Vagina (tissue), 2 donors: Measurements from ENCODE around the gene MUC3A. TPM values are rescaled to one million over a fixed set of nuclear protein-coding genes. Genes with fewer than 3 reads are reported as not detected.
"Not testable (repeated sequence)": the region's sequence is repeated elsewhere in the genome, so short reads cannot be mapped to it uniquely, and the experiment has no call there.

ENCODE experiments used
- DNase-seq, 2 donors: peaks; one replicate each; pipeline ENCODE4 v3.0.0-alpha.2; 2017; ENCODE audit errors: extremely low spot score in 2 of 2
- H3K27ac ChIP-seq: fragments of 200-600 bp; sonication (generic); one replicate; pipeline ENCODE4 v1.5.1; 2019
- H3K27me3 ChIP-seq: fragments of 200-600 bp; sonication (generic); one replicate; pipeline ENCODE4 v1.5.1; 2019
- H3K36me3 ChIP-seq, 2 donors: fragments of 200-600 bp; sonication (generic); one replicate each; pipeline ENCODE4 v1.5.1; 2017 to 2019
- H3K4me1 ChIP-seq: fragments of 200-600 bp; sonication (generic); one replicate; pipeline ENCODE4 v1.5.1; 2019
- H3K4me3 ChIP-seq, 2 donors: fragments of 200-600 bp; sonication (generic); 1 replicate in 1 of 2; 2 replicates in 1 of 2; pipeline ENCODE4 v1.5.1; 2016 to 2019
- H3K9me3 ChIP-seq: fragments of 200-600 bp; sonication (generic); one replicate; pipeline ENCODE4 v1.5.1; 2019
- POLR2A ChIP-seq, 2 donors: fragments of 450-650 bp; IDR thresholded peaks; one replicate each; pipeline ENCODE4 v1.6.1; 2017; ENCODE audit warnings: antibody characterized with exemption in 2 of 2, mild to moderate bottlenecking in 2 of 2, moderate library complexity in 2 of 2
- POLR2AphosphoS5 ChIP-seq, 2 donors: sonication (generic); formaldehyde crosslinking; IDR thresholded peaks; one replicate each; pipeline ENCODE4 v1.9.0; 2017; ENCODE audit warnings: antibody characterized with exemption in 2 of 2, mild to moderate bottlenecking in 2 of 2, low read depth in 1 of 2; ENCODE audit not compliant: insufficient read depth in 1 of 2
- intact Hi-C: fragments of 100-400 bp; cut with DNase I; formaldehyde crosslinking; loops from one replicate; pipeline ENCODE4 v1.15.1; 2023
- total RNA-seq: library from RNA; depleted of rRNA; stranded (reverse); fragments of >200 nt; gene quantifications from one replicate; pipeline ENCODE4 v1.2.3, GENCODE V29; 2016
- TF ChIP-seq, protein P1 (sequence below), 3 experiments: fragments of 450-650 bp in 2 of 3; fragments of 200-600 bp in 1 of 3; sonication (generic) in 1 of 3; IDR thresholded peaks; one replicate each; pipeline ENCODE4 v1.5.1; 2017 to 2019; ENCODE audit warnings: antibody characterized with exemption in 3 of 3, mild to moderate bottlenecking in 2 of 3, moderate library complexity in 2 of 3

Gene MUC3A
- total RNA-seq, 1 donor from 2014 or later, result 0.49 TPM

DNA sequence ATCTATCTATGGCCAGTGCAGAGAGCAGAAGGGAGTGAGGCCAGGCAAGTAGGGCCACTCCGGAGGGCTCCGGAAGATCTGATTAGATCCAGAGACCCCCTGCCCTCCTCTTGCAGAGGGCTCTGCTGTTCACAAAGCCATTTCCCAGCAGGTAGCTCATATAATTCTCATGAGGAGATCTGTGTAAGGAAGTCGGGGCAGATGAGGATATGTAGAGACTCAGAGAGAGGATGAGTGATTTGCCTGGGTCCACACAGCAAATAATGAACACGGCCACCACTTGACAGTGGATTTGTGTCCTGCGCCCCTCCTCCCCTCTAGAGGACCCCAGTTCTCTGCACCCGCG is 22.6 kb downstream of the MUC3A start:
- no peak for DNase-seq
- H3K9me3 ChIP-seq, result no peaks in the 10 kb centered on the region
- H3K27me3 ChIP-seq, result no peaks in the 10 kb centered on the region
- H3K4me3 ChIP-seq, result no peak overlapping the region
- H3K27ac ChIP-seq, result no peak overlapping the region
- H3K36me3 ChIP-seq, result no peaks in the 10 kb centered on the region
- intact Hi-C loops, result no loop called here
- TF ChIP-seq, protein P1, sequence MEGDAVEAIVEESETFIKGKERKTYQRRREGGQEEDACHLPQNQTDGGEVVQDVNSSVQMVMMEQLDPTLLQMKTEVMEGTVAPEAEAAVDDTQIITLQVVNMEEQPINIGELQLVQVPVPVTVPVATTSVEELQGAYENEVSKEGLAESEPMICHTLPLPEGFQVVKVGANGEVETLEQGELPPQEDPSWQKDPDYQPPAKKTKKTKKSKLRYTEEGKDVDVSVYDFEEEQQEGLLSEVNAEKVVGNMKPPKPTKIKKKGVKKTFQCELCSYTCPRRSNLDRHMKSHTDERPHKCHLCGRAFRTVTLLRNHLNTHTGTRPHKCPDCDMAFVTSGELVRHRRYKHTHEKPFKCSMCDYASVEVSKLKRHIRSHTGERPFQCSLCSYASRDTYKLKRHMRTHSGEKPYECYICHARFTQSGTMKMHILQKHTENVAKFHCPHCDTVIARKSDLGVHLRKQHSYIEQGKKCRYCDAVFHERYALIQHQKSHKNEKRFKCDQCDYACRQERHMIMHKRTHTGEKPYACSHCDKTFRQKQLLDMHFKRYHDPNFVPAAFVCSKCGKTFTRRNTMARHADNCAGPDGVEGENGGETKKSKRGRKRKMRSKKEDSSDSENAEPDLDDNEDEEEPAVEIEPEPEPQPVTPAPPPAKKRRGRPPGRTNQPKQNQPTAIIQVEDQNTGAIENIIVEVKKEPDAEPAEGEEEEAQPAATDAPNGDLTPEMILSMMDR (IDR thresholded peaks at IDR 0.05), result no peak
- no peak for TF ChIP-seq POLR2A (IDR thresholded peaks at IDR 0.05)
- no peak for TF ChIP-seq POLR2AphosphoS5 (IDR thresholded peaks at IDR 0.05; ENCODE audit: insufficient read depth in 1 of 2, low read depth in 1 of 2)
- H3K4me1 ChIP-seq, result peaks cover 2% of the 10 kb centered on the region

DNA sequence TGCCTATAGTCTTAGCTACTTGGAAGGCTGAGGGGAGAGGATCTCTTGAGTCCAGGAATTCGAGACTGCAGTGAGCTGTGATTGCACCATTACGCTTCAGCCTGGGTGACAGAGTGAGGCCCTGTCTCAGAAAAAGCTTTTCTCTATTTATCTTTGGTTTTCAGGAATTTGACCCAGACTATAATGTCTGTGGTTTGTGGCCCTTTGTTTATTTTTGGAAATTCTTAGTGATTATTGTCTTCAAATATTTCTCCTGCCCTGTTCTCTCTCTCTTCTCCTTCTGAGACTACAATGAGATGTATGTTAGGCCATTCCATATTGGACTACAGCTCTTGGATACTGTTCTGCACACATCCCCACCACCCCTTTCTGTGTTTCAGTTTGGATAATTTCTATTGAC is 24.7 kb downstream of the MUC3A start:
- DNase-seq, result no peak
- no peak overlapping the region for H3K4me3 ChIP-seq
- no peaks in the 10 kb centered on the region for H3K27me3 ChIP-seq
- H3K9me3 ChIP-seq, result no peaks in the 10 kb centered on the region
- no peak overlapping the region for H3K27ac ChIP-seq
- no peaks in the 10 kb centered on the region for H3K36me3 ChIP-seq
- TF ChIP-seq POLR2AphosphoS5 (IDR thresholded peaks at IDR 0.05; ENCODE audit: insufficient read depth in 1 of 2, low read depth in 1 of 2) (no peak), POLR2A (IDR thresholded peaks at IDR 0.05) (no peak)
- TF ChIP-seq, protein P1 (IDR thresholded peaks at IDR 0.05), result no peak
- intact Hi-C loops, result no loop called here
- no peaks in the 10 kb centered on the region for H3K4me1 ChIP-seq

DNA sequence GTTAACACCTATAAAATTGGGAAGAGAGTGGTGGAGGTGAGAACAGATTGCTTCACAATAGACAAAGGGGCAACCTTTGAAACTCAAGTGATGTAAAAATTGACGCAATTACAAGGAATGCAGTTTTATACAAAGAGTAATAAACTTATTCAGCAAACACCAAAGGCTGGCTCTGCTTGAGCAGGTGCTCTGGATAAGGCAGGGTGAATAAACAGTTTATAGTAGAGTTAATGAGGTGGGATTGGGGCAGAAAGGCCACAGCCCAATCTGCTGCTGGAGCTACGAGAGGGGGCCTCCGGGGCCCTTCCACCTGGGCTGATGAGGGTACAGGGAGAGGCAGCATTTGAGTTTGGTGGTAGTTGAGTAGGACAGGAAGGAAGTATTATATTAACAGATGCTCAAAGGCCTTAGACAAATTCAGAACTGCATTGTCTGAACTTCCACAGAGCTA is 26.1 kb downstream of the MUC3A start:
- no peaks in the 10 kb centered on the region for H3K4me1 ChIP-seq
- no peaks in the 10 kb centered on the region for H3K27me3 ChIP-seq
- TF ChIP-seq POLR2A (IDR thresholded peaks at IDR 0.05), result no peak
- TF ChIP-seq POLR2AphosphoS5 (IDR thresholded peaks at IDR 0.05; ENCODE audit: insufficient read depth in 1 of 2, low read depth in 1 of 2), result no peak
- TF ChIP-seq, protein P1 (IDR thresholded peaks at IDR 0.05), result no peak
- H3K4me3 ChIP-seq, result no peak overlapping the region
- H3K27ac ChIP-seq, result no peak overlapping the region
- no peaks in the 10 kb centered on the region for H3K9me3 ChIP-seq
- no peaks in the 10 kb centered on the region for H3K36me3 ChIP-seq
- intact Hi-C loops, result no loop called here
- DNase-seq, result no peak

DNA sequence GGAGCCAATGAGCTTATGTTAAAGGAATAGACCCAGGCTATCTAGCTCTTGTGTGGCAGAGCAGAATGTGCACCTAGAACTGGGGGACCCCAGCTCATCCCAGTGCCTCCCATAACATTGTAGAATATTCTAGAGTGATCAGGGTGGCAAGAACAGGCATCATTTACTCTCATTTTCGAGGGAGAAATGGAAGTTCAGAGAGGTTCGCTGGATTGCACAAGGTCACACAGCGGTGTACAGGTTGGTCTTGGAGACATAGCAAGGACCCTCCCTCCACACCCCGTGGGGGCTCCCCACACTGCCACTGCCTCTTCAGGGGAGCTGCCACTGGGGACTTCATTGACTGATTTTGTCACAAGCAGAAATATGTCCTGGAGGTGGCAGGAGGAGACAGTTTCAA is 29.0 kb downstream of the MUC3A start:
- H3K9me3 ChIP-seq, result no peaks in the 10 kb centered on the region
- H3K4me1 ChIP-seq, result no peaks in the 10 kb centered on the region
- intact Hi-C loops, result no loop called here
- no peak for DNase-seq
- H3K27me3 ChIP-seq, result no peaks in the 10 kb centered on the region
- TF ChIP-seq POLR2A (IDR thresholded peaks at IDR 0.05), result no peak
- TF ChIP-seq, protein P1 (IDR thresholded peaks at IDR 0.05), result no peak
- TF ChIP-seq POLR2AphosphoS5 (IDR thresholded peaks at IDR 0.05; ENCODE audit: insufficient read depth in 1 of 2, low read depth in 1 of 2), result no peak
- H3K36me3 ChIP-seq, result no peaks in the 10 kb centered on the region
- no peak overlapping the region for H3K4me3 ChIP-seq
- no peak overlapping the region for H3K27ac ChIP-seq

DNA sequence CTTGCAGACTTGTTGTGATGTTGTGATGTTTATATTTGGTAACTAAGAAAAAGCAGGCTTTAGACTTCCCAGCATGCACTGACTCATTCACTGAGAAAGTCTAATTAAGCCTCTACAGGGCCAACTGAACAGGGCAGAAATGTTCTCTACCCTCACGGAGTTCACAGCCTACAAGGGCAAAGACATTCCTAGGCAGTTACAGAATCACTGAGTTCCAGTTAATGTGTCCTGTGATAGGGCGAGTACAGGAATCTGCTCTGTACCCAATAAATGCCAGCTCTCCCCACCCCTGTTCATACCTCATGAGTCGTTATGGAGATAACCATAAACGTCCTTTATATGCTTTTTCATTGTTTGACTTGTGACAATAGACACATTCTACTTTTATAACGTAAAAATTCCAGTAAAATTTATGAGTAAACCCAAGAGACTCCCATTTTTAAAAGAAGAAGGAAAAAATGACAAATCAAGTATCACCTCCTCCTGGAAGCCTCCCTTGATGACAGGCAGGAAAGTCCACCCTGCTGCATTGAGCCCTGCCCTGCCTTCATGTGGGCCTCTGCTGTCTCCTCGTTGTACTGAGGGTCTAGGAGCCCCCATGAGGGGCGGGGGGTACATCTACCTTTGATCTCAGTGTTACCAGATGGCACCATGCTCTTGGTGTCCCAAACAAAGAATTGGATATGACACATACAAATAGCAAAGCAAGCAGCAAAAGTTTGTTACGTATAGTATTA is 34.3 kb downstream of the MUC3A start:
- no peak for TF ChIP-seq POLR2A (IDR thresholded peaks at IDR 0.05)
- TF ChIP-seq POLR2AphosphoS5 (IDR thresholded peaks at IDR 0.05; ENCODE audit: insufficient read depth in 1 of 2, low read depth in 1 of 2), result no peak
- TF ChIP-seq, protein P1 (IDR thresholded peaks at IDR 0.05), result no peak
- intact Hi-C loops, result no loop called here
- no peaks in the 10 kb centered on the region for H3K36me3 ChIP-seq
- no peak overlapping the region for H3K27ac ChIP-seq
- no peaks in the 10 kb centered on the region for H3K4me1 ChIP-seq
- no peaks in the 10 kb centered on the region for H3K27me3 ChIP-seq
- no peak overlapping the region for H3K4me3 ChIP-seq
- no peak for DNase-seq
- H3K9me3 ChIP-seq, result no peaks in the 10 kb centered on the region

DNA sequence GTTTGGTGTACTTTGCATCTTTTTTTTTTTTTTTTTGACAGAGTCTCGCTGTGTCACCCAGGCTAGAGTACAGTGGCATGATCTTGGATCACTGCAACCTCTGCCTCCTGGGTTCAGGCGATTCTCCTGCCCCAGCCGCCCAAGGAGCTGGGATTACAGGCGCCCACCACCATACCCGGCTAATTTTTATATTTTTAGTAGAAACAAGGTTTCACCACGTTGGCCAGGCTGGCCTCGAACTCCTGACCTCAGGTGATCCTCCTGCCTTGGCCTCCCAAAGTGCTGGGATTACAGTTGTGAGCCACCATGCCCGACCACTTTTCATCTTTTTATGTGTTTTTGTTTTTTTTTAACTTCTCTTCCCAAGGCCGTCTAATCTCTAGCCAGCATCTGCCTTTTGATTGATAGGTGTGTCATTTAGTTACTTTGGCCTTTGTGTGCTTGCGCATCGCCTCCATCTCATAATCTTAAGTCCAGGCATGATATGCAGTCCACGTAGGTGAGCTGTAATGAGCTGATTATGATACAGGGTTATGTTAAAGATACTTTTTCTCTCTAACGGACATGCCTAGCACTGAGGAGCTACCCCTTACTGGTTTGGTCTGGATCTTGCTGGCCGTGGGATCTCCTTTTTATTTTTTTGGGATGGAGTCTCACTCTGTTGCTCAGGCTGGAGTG is 35.0 kb downstream of the MUC3A start:
- H3K4me3 ChIP-seq, H3K4me1 ChIP-seq, H3K9me3 ChIP-seq, H3K27me3 ChIP-seq, intact Hi-C loops, H3K36me3 ChIP-seq, H3K27ac ChIP-seq, DNase-seq: not testable (repeated sequence)

DNA sequence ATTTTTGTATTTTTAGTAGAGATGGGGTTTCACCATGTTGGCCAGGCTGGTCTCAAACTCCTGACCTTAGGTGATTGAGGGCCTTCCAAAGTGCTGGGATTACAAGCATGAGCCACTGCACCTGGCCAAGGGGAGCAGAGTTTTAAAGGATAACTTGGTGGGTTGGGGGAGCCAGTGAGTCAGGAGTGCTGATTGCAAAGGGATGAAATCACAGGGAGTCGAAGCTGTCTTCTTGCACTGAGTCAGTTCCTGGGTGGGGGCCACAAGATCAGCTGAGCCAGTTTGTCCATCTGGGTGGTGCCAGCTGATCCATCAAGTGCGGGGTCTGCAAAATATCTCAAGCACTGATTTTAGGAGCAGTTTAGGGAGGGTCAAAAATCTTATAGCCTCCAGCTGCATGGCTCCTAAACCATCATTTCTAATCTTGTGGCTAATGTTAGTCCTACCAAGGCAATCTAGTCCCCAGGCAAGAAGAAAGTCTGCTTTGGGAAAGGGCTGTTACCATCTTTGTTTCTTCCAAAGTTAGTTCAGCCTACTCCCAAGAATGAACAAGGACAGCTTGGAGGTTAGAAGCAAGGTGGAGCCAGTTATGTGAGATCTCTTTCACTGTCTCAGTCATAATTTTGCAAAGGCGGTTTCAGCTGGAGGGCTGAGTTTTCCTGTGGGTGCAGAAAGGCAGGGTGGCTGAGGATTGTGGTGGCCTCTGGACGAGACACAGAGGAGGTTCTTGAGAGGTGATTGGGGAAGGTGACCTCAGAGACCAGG is 35.9 kb downstream of the MUC3A start:
- H3K27me3 ChIP-seq, H3K4me3 ChIP-seq, H3K36me3 ChIP-seq, H3K9me3 ChIP-seq, H3K27ac ChIP-seq, DNase-seq, intact Hi-C loops, H3K4me1 ChIP-seq: not testable (repeated sequence)
